H9 (cell line): ENCODE results near the gene SLC17A1. TPM values are rescaled to one million over a fixed set of nuclear protein-coding genes. Genes with fewer than 3 reads are reported as not detected.

Experiments
- DNase-seq: peaks from one replicate; pipeline ENCODE4 v3.0.0-alpha.2; 2017
- H2AFZ ChIP-seq: one replicate; pipeline ENCODE4 v1.6.1; 2013; ENCODE audit warnings: mild to moderate bottlenecking, low read length, control low read depth, moderate library complexity
- H2AK5ac ChIP-seq: 2 replicates; pipeline ENCODE4 v1.6.1; 2013; ENCODE audit warnings: low read length, control low read depth, mixed read lengths; ENCODE audit not compliant: insufficient read length
- H2BK120ac ChIP-seq: one replicate; pipeline ENCODE4 v1.6.1; 2013; ENCODE audit warnings: low read depth, mild to moderate bottlenecking, low read length, control low read depth, inconsistent platforms; ENCODE audit not compliant: poor library complexity, severe bottlenecking
- H2BK12ac ChIP-seq: 2 replicates; pipeline ENCODE4 v1.6.1; 2013; ENCODE audit warnings: low read length, control low read depth, mixed read lengths, low read depth; ENCODE audit not compliant: insufficient read length
- H2BK15ac ChIP-seq: 2 replicates; pipeline ENCODE4 v1.6.1; 2013; ENCODE audit warnings: low read depth, low read length, control low read depth
- H2BK20ac ChIP-seq: one replicate; pipeline ENCODE4 v1.6.1; 2013; ENCODE audit warnings: low read depth, mild to moderate bottlenecking, low read length, control low read depth, inconsistent platforms; ENCODE audit not compliant: poor library complexity, severe bottlenecking
- H2BK5ac ChIP-seq: 2 replicates; pipeline ENCODE4 v1.6.1; 2013; ENCODE audit warnings: low read length, control low read depth, mixed read lengths; ENCODE audit not compliant: insufficient read length
- H3K14ac ChIP-seq: 2 replicates; pipeline ENCODE4 v1.6.1; 2013; ENCODE audit warnings: low read length, control low read depth; ENCODE audit not compliant: insufficient read depth
- H3K18ac ChIP-seq: 2 replicates; pipeline ENCODE4 v1.6.1; 2013; ENCODE audit warnings: low read depth, mild to moderate bottlenecking, mixed read lengths, low read length, control low read depth; ENCODE audit not compliant: insufficient read length
- H3K23ac ChIP-seq: 2 replicates; pipeline ENCODE4 v1.6.1; 2013; ENCODE audit warnings: low read length, control low read depth, mixed read lengths, low read depth; ENCODE audit not compliant: insufficient read length
- H3K23me2 ChIP-seq: 2 replicates; pipeline ENCODE4 v1.6.1; 2013; ENCODE audit warnings: low read depth, mild to moderate bottlenecking, mixed read lengths, low read length, control low read depth; ENCODE audit not compliant: insufficient read length, poor library complexity, severe bottlenecking
- H3K27ac ChIP-seq: 2 replicates; pipeline ENCODE4 v1.5.1; 2013; ENCODE audit warnings: low read length, control low read depth, mixed read lengths, low read depth; ENCODE audit not compliant: insufficient read length
- H3K27me3 ChIP-seq: 2 replicates; pipeline ENCODE4 v1.6.1; 2013; ENCODE audit warnings: low read length, control low read depth, inconsistent platforms; ENCODE audit not compliant: insufficient read depth
- H3K4ac ChIP-seq: 2 replicates; pipeline ENCODE4 v1.6.1; 2013; ENCODE audit warnings: low read depth, mild to moderate bottlenecking, control low read depth, inconsistent platforms, low read length, moderate library complexity
- H3K4me1 ChIP-seq: 2 replicates; pipeline ENCODE4 v1.6.1; 2013; ENCODE audit warnings: low read length, control low read depth, inconsistent platforms; ENCODE audit not compliant: insufficient read depth
- H3K4me2 ChIP-seq: 2 replicates; pipeline ENCODE4 v1.6.1; 2013; ENCODE audit warnings: low read length, control low read depth, mixed read lengths; ENCODE audit not compliant: insufficient read length, insufficient read depth
- H3K56ac ChIP-seq: 2 replicates; pipeline ENCODE4 v1.6.1; 2013; ENCODE audit warnings: low read depth, mild to moderate bottlenecking, mixed read lengths, low read length, control low read depth; ENCODE audit not compliant: insufficient read length
- H3K79me1 ChIP-seq: 2 replicates; pipeline ENCODE4 v1.6.1; 2013; ENCODE audit warnings: low read depth, mild to moderate bottlenecking, moderate library complexity, low read length, control low read depth, inconsistent platforms; ENCODE audit not compliant: insufficient read depth, poor library complexity, severe bottlenecking
- H3K79me2 ChIP-seq: 2 replicates; pipeline ENCODE4 v1.6.1; 2013; ENCODE audit warnings: low read length, control low read depth, inconsistent platforms; ENCODE audit not compliant: insufficient read depth
- H3K9ac ChIP-seq: 2 replicates; pipeline ENCODE4 v1.6.1; 2013; ENCODE audit warnings: low read length, control low read depth, mixed read lengths; ENCODE audit not compliant: insufficient read length; ENCODE audit errors: extremely low read depth
- H3K9me3 ChIP-seq: one replicate; pipeline ENCODE4 v1.6.1; 2013; ENCODE audit warnings: low read depth, low read length, inconsistent platforms; ENCODE audit not compliant: control insufficient read depth
- H3T11ph ChIP-seq: one replicate; pipeline ENCODE4 v1.6.1; 2013; ENCODE audit warnings: mild to moderate bottlenecking, low read length, control low read depth, inconsistent platforms
- H4K20me1 ChIP-seq: one replicate; pipeline ENCODE4 v1.6.1; 2013; ENCODE audit not compliant: control insufficient read depth, insufficient read length, insufficient read depth
- H4K5ac ChIP-seq: 2 replicates; pipeline ENCODE4 v1.6.1; 2013; ENCODE audit warnings: low read depth, mild to moderate bottlenecking, mixed read lengths, low read length, control low read depth; ENCODE audit not compliant: insufficient read length
- H4K8ac ChIP-seq: replicated peaks from 2 replicates; pipeline ENCODE4 v1.6.1; 2013; ENCODE audit warnings: low read length, control low read depth, mixed read lengths, low read depth; ENCODE audit not compliant: insufficient read length
- H4K91ac ChIP-seq: 2 replicates; pipeline ENCODE4 v1.6.1; 2013; ENCODE audit warnings: low read depth, mild to moderate bottlenecking, moderate library complexity, mixed read lengths, low read length, control low read depth; ENCODE audit not compliant: insufficient read length
- H3K27ac Mint-ChIP-seq, 3 experiments: 2 replicates in 2 of 3; 3 replicates in 1 of 3; pipeline ENCODE4 v1.8.0; 2020 to 2021; ENCODE audit warnings: mixed read lengths in 3 of 3, mild to moderate bottlenecking in 1 of 3, moderate library complexity in 1 of 3
- H3K27me3 Mint-ChIP-seq: 2 replicates; pipeline ENCODE4 v1.8.0; 2021; ENCODE audit warnings: low read depth, mild to moderate bottlenecking, moderate library complexity, mixed read lengths
- H3K36me3 Mint-ChIP-seq, 3 experiments: 2 replicates in 2 of 3; 3 replicates in 1 of 3; pipeline ENCODE4 v1.8.0; 2020 to 2021; ENCODE audit warnings: low read depth in 3 of 3, mixed read lengths in 3 of 3; ENCODE audit not compliant: insufficient read depth in 1 of 3
- H3K4me1 Mint-ChIP-seq, 2 experiments: 2 replicates each; pipeline ENCODE4 v1.8.0; 2020; ENCODE audit warnings: mixed read lengths in 2 of 2
- H3K4me3 Mint-ChIP-seq, 2 experiments: 2 replicates in 1 of 2; 3 replicates in 1 of 2; pipeline ENCODE4 v1.8.0; 2020 to 2021; ENCODE audit warnings: mild to moderate bottlenecking in 2 of 2, mixed read lengths in 2 of 2, moderate library complexity in 1 of 2
- H3K9me3 Mint-ChIP-seq, 2 experiments: 2 replicates in 1 of 2; 3 replicates in 1 of 2; pipeline ENCODE4 v1.8.0; 2020; ENCODE audit warnings: mild to moderate bottlenecking in 2 of 2, mixed read lengths in 2 of 2, moderate library complexity in 1 of 2
- CTCF ChIP-seq: fragments of 200-600 bp; sonication (generic); conservative IDR thresholded peaks from 3 replicates; pipeline ENCODE4 v1.8.0; 2021; ENCODE audit warnings: antibody characterized with exemption, mild to moderate bottlenecking
- WGBS: extraction: QIAGEN DNeasy Blood & Tissue Kit; methylation state at CpG from one replicate; pipeline ENCODE4 v1.1.7; 2013; ENCODE audit warnings: missing lambda C conversion rate, low lambda C conversion rate, mixed read lengths; ENCODE audit not compliant: insufficient read length; ENCODE audit errors: extremely low coverage; 5-methylcytosine and 5-hydroxymethylcytosine counted together
- total RNA-seq: library from RNA; stranded (reverse); gene quantifications from 2 replicates; pipeline ENCODE4 v1.2.1, GENCODE V29; 2021

The SLC17A1 gene
- total RNA-seq, 1 experiment from 2014 or later: not detected

- Histone ChIP-seq H2BK12ac (no peak overlapping the region), H3K9me3 (no peaks in the 10 kb centered on the region), H3K14ac (no peak overlapping the region; the same call in 1 of the 2 replicates), H4K5ac (no peak overlapping the region), H2BK15ac (no peak overlapping the region), H2BK5ac (no peak overlapping the region), H3K23me2 (no peaks in the 10 kb centered on the region), H3K27ac (no peak overlapping the region), H3K18ac (no peak overlapping the region), H4K8ac (no peak overlapping the region), H3K4ac (no peak overlapping the region), H2AFZ (no peak overlapping the region), H3K23ac (no peak overlapping the region), H4K20me1 (no peaks in the 10 kb centered on the region), H2BK20ac (no peak overlapping the region), H3K4me1 (no peaks in the 10 kb centered on the region), H2AK5ac (no peak overlapping the region), H3K4me2 (no peak overlapping the region), H3K27me3 (no peaks in the 10 kb centered on the region), H4K91ac (no peak overlapping the region), H3T11ph (no peak overlapping the region), H3K56ac (no peak overlapping the region), H3K79me2 (no peaks in the 10 kb centered on the region), H3K9ac (no peak overlapping the region), H3K79me1 (no peaks in the 10 kb centered on the region), H2BK120ac (no peak overlapping the region)
- DNase-seq: no peak
- no peaks in the 10 kb centered on the region for H3K9me3 Mint-ChIP-seq
- H3K36me3 Mint-ChIP-seq: no peaks in the 10 kb centered on the region
- no peak for TF ChIP-seq CTCF
- H3K4me1 Mint-ChIP-seq: no peaks in the 10 kb centered on the region
- no peak overlapping the region for H3K27ac Mint-ChIP-seq
- H3K27me3 Mint-ChIP-seq: peaks cover 1% of the 10 kb centered on the region; the same call in 1 of the 2 replicates
- WGBS: no CpG with 5 or more reads among the region's 6 CpGs
- H3K4me3 Mint-ChIP-seq: no peak overlapping the region
These were observed 73.8 kb downstream of the SLC17A1 start for GRCh38 chr6:25757936-25758642.
